Osteoblast (primary cell): ENCODE results near the gene ARHGAP15. TPM values are rescaled to one million over a fixed set of nuclear protein-coding genes. Genes with fewer than 3 reads are reported as not detected.
A peak's percentile ranks its signal among the peaks of the same experiment; 100 is the strongest.

Experiments used
- DNase-seq: peaks from one replicate; pipeline ENCODE4 v3.0.0; 2011; ENCODE audit warnings: low spot score, mixed read lengths; ENCODE audit not compliant: insufficient read length; ENCODE audit errors: missing footprints
- H2AFZ ChIP-seq: 2 replicates; pipeline ENCODE4 v1.6.0; 2011; ENCODE audit warnings: mild to moderate bottlenecking, low read length
- H3K27ac ChIP-seq: 2 replicates; pipeline ENCODE4 v1.5.1; 2011; ENCODE audit warnings: mild to moderate bottlenecking, low read depth, low read length, moderate library complexity
- H3K27me3 ChIP-seq: 2 replicates; pipeline ENCODE4 v1.6.0; 2012; ENCODE audit warnings: mild to moderate bottlenecking, control low read depth, inconsistent platforms, low read length, moderate library complexity; ENCODE audit not compliant: insufficient read depth
- H3K36me3 ChIP-seq: 2 replicates; pipeline ENCODE4 v1.5.1; 2011; ENCODE audit warnings: mild to moderate bottlenecking, low read length, control low read depth, moderate library complexity; ENCODE audit not compliant: insufficient read depth
- H3K4me1 ChIP-seq: 2 replicates; pipeline ENCODE4 v1.5.1; 2011; ENCODE audit warnings: mild to moderate bottlenecking, low read length, control low read depth, moderate library complexity; ENCODE audit not compliant: insufficient read depth
- H3K4me2 ChIP-seq: 2 replicates; pipeline ENCODE4 v1.6.0; 2011; ENCODE audit warnings: mild to moderate bottlenecking, low read length; ENCODE audit not compliant: insufficient read depth
- H3K4me3 ChIP-seq: fragments of 200-600 bp; sonication (generic); 3 replicates; pipeline ENCODE4 v1.5.1; 2012; ENCODE audit warnings: mild to moderate bottlenecking, low read length, inconsistent platforms; ENCODE audit not compliant: insufficient read depth
- H3K79me2 ChIP-seq: 2 replicates; pipeline ENCODE4 v1.6.0; 2012; ENCODE audit warnings: mild to moderate bottlenecking, low read length, control low read depth, inconsistent platforms; ENCODE audit not compliant: insufficient read depth
- H3K9me3 ChIP-seq: 2 replicates; pipeline ENCODE4 v1.5.1; 2011; ENCODE audit warnings: low read depth, low read length, control low read depth
- H4K20me1 ChIP-seq: 2 replicates; pipeline ENCODE4 v1.6.0; 2012; ENCODE audit warnings: mild to moderate bottlenecking, low read length, control low read depth; ENCODE audit not compliant: insufficient read depth
- total RNA-seq: library from RNA; depleted of rRNA; stranded (reverse); fragments of >200 nt; gene quantifications from 2 replicates; pipeline ENCODE4 v1.2.3, GENCODE V29; 2012
- TF ChIP-seq, protein P1 (sequence below): IDR thresholded peaks from 2 replicates; pipeline ENCODE4 v1.5.1; 2011; ENCODE audit warnings: mild to moderate bottlenecking, low read depth, low read length, moderate library complexity; ENCODE audit errors: extremely low read depth

ARHGAP15 gene
- total RNA-seq, 1 donor: 2.2 TPM

DNA sequence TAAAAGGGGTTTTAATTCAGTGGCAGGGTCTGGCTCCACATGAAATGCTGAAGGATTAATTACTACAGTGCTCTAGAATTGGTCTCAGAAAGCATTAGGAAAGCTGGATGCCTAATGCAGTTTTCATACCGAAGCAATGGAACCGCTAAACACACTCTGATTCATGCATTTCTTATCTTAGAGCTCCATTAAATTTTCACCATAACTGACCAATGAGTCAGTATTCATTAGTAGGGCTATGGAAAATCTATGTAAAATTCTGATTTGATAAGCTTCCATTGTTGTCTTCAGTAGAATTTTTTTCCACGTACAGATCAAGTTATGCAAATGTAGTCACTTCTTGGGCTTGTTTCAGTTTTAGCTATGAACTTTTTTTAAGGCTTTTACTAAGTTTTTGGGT is 359.9 kb downstream of the ARHGAP15 start:
- H3K27me3 ChIP-seq: no peaks in the 10 kb centered on the region
- H3K9me3 ChIP-seq: no peaks in the 10 kb centered on the region
- no peaks in the 10 kb centered on the region for H4K20me1 ChIP-seq
- TF ChIP-seq, protein P1, sequence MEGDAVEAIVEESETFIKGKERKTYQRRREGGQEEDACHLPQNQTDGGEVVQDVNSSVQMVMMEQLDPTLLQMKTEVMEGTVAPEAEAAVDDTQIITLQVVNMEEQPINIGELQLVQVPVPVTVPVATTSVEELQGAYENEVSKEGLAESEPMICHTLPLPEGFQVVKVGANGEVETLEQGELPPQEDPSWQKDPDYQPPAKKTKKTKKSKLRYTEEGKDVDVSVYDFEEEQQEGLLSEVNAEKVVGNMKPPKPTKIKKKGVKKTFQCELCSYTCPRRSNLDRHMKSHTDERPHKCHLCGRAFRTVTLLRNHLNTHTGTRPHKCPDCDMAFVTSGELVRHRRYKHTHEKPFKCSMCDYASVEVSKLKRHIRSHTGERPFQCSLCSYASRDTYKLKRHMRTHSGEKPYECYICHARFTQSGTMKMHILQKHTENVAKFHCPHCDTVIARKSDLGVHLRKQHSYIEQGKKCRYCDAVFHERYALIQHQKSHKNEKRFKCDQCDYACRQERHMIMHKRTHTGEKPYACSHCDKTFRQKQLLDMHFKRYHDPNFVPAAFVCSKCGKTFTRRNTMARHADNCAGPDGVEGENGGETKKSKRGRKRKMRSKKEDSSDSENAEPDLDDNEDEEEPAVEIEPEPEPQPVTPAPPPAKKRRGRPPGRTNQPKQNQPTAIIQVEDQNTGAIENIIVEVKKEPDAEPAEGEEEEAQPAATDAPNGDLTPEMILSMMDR: no peak
- H2AFZ ChIP-seq: no peak overlapping the region
- H3K4me1 ChIP-seq: peaks cover 4% of the 10 kb centered on the region
- peak overlapping the region; percentile 12 for H3K4me2 ChIP-seq
- no peak overlapping the region for H3K4me3 ChIP-seq
- no peaks in the 10 kb centered on the region for H3K79me2 ChIP-seq
- peak; percentile 81 for DNase-seq
- no peak overlapping the region for H3K27ac ChIP-seq
- H3K36me3 ChIP-seq: no peaks in the 10 kb centered on the region

DNA sequence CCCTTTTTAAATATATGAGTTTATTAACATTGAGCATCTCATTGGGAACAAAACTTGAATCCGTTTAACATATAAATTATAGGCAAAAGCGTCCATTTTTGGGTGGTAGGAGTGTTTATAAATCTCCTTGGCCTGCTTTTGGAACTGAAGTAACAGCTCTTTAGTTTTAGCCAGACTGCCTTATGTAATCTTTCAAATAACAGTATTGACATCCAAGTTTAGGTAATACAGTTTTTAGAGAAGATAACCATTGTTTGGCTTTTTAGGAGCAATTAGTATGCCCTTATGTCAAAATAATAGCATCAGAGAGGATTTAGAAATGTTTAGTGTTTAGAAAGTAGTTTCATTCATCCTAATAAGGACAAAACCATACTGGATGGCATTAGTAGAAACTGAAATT is 361.9 kb downstream of the ARHGAP15 start:
- Histone ChIP-seq H3K4me1 (peaks cover 4% of the 10 kb centered on the region), H3K27me3 (no peaks in the 10 kb centered on the region), H3K4me2 (no peak overlapping the region), H3K27ac (no peak overlapping the region), H3K36me3 (no peaks in the 10 kb centered on the region), H3K4me3 (no peak overlapping the region), H4K20me1 (no peaks in the 10 kb centered on the region), H3K9me3 (no peaks in the 10 kb centered on the region), H3K79me2 (no peaks in the 10 kb centered on the region), H2AFZ (no peak overlapping the region)
- DNase-seq: no peak
- TF ChIP-seq, protein P1: no peak

DNA sequence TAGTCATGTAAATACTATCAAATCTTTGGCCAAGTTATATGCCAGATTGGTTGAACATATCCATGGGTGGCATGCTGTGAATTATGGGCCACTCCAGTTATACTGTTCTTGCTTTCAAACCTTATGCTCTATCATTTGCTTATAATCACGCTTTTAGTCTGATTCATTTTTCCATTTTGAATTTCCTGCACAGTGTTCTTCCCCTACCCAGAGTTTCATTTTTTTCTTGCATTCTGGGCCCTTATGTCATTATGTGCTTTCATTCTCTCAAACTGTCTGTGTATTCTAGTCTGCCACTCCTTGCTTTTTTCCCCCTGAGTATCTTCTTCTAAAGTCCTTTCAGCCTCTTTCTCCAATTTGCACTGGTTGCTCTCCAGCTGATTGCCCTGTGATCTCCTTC is 364.1 kb downstream of the ARHGAP15 start:
- Histone ChIP-seq H3K79me2 (no peaks in the 10 kb centered on the region), H4K20me1 (no peaks in the 10 kb centered on the region), H2AFZ (no peak overlapping the region), H3K4me2 (no peak overlapping the region), H3K36me3 (no peaks in the 10 kb centered on the region), H3K4me3 (no peak overlapping the region), H3K27me3 (no peaks in the 10 kb centered on the region), H3K9me3 (no peaks in the 10 kb centered on the region), H3K4me1 (peaks cover 4% of the 10 kb centered on the region), H3K27ac (no peak overlapping the region)
- DNase-seq: no peak
- TF ChIP-seq, protein P1: no peak

DNA sequence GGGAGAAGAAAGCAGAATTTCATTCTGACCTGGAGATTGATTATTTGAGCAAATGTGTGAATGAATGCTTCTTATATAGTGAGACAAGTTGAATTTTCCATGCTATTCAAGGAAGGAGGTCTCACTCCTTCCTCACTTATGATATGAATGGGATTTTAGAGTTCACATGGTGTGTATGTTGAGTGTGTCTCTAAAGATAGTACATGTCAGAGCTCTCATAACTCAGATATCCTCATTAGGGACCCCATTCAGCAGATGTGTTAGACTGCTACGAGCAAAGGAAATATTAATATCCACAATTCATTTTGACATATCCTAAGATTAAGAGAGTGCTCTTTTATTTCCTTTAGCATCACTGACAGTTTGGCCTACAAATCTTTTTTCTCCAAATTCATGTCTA is 368.5 kb downstream of the ARHGAP15 start:
- H3K27ac ChIP-seq: no peak overlapping the region
- no peak for DNase-seq
- H3K27me3 ChIP-seq: no peaks in the 10 kb centered on the region
- no peaks in the 10 kb centered on the region for H3K4me1 ChIP-seq
- no peak overlapping the region for H3K4me3 ChIP-seq
- H3K79me2 ChIP-seq: no peaks in the 10 kb centered on the region
- no peak overlapping the region for H2AFZ ChIP-seq
- no peaks in the 10 kb centered on the region for H4K20me1 ChIP-seq
- no peak overlapping the region for H3K4me2 ChIP-seq
- no peaks in the 10 kb centered on the region for H3K36me3 ChIP-seq
- TF ChIP-seq, protein P1: no peak
- no peaks in the 10 kb centered on the region for H3K9me3 ChIP-seq
